Ramos (cell line): Measurements from ENCODE around the gene SDF2.
"Not testable (repeated sequence)": the region's sequence is repeated elsewhere in the genome, so short reads cannot be mapped to it uniquely, and the experiment has no call there.

Experiments used
- in situ Hi-C: fragments of 300-500 bp; cut with MboI; formaldehyde crosslinking; loops from one replicate; pipeline ENCODE4 v1.14.3; 2022; ENCODE audit warnings: low sequenced_read_pairs; ENCODE audit not compliant: unreplicated experiment

Gene SDF2

GRCh38 chr17:28686296-28686695, 24.6 kb upstream of the SDF2 start:
- in situ Hi-C loops: no loop called here

GRCh38 chr17:28685366-28685765, 23.7 kb upstream of the SDF2 start:
- in situ Hi-C loops: no loop called here

GRCh38 chr17:28684963-28685362, 23.3 kb upstream of the SDF2 start:
- in situ Hi-C loops: no loop called here

- in situ Hi-C loops: no loop called here
These were observed 20.9 kb upstream of the SDF2 start for GRCh38 chr17:28682655-28683054.

GRCh38 chr17:28675980-28676379, 14.3 kb upstream of the SDF2 start:
- in situ Hi-C loops: no loop called here

- in situ Hi-C loops: no loop called here
These were observed 13.8 kb upstream of the SDF2 start for GRCh38 chr17:28675490-28675889.

GRCh38 chr17:28669918-28670317, 8.2 kb upstream of the SDF2 start:
- in situ Hi-C loops: no loop called here

- in situ Hi-C loops: no loop called here
These were observed 6.2 kb upstream of the SDF2 start for GRCh38 chr17:28667870-28668269.

GRCh38 chr17:28665994-28666393, 4.3 kb upstream of the SDF2 start:
- in situ Hi-C loops: no loop called here

GRCh38 chr17:28663723-28664122, 2.0 kb upstream of the SDF2 start:
- in situ Hi-C loops: no loop called here

GRCh38 chr17:28662527-28662829, 772 bp upstream of the SDF2 start:
- in situ Hi-C loops: no loop called here

GRCh38 chr17:28659497-28659881, 2.2 kb downstream of the SDF2 start:
- in situ Hi-C loops: not testable (repeated sequence)

- in situ Hi-C loops: not testable (repeated sequence)
These were observed 2.8 kb downstream of the SDF2 start for GRCh38 chr17:28658766-28659496.

- in situ Hi-C loops: not testable (repeated sequence)
These were observed 3.4 kb downstream of the SDF2 start for GRCh38 chr17:28658342-28658741.

- in situ Hi-C loops: no loop called here
These were observed 4.0 kb downstream of the SDF2 start for GRCh38 chr17:28657756-28658155.

- in situ Hi-C loops: no loop called here
These were observed 6.5 kb downstream of the SDF2 start for GRCh38 chr17:28655160-28655559.

GRCh38 chr17:28648698-28649097, 13.0 kb downstream of the SDF2 start:
- in situ Hi-C loops: no loop called here

- in situ Hi-C loops: no loop called here
These were observed 15.5 kb downstream of the SDF2 start for GRCh38 chr17:28646039-28646754.

- in situ Hi-C loops: no loop called here
These were observed 16.1 kb downstream of the SDF2 start for GRCh38 chr17:28645576-28645939.

- in situ Hi-C loops: no loop called here
These were observed 16.7 kb downstream of the SDF2 start, which contains the start of gene BLTP2 for GRCh38 chr17:28644787-28645575. Gene BLTP2 (minus strand): TSS chr17:28645158. CDS start chr17:28645056, 102 bp downstream.
